Heart left ventricle (tissue), 16 donors: Measurements from ENCODE around the gene RFX4. TPM values are rescaled to one million over a fixed set of nuclear protein-coding genes. Genes with fewer than 3 reads are reported as not detected.

ENCODE experiments used
- ATAC-seq, 4 donors: fragments of 200-7000 bp; cut with Tn5 transposase; one replicate each; pipeline ENCODE4 v1.9.1; 2020 to 2022; ENCODE audit warnings: moderate library complexity in 4 of 4, mild to moderate bottlenecking in 3 of 4, moderate number of reproducible peaks in 1 of 4
- DNase-seq, 5 donors: peaks; one replicate each; pipeline ENCODE4 v3.0.0-alpha.2; 2020
- H3K27ac ChIP-seq, 12 donors: fragments of 200-600 bp; sonication (generic) in 4 of 12; one replicate each; pipeline versions ENCODE4 v1.5.0 to v1.8.0; 2016 to 2022; ENCODE audit warnings: mild to moderate bottlenecking in 2 of 12
- H3K27me3 ChIP-seq, 9 donors: fragments of 200-600 bp; sonication (generic) in 2 of 9; one replicate each; pipeline versions ENCODE4 v1.5.1 to v1.8.0; 2016 to 2022; ENCODE audit warnings: mild to moderate bottlenecking in 3 of 9
- H3K36me3 ChIP-seq, 9 donors: fragments of 200-600 bp; sonication (generic) in 2 of 9; one replicate each; pipeline versions ENCODE4 v1.5.0 to v1.8.0; 2018 to 2022; ENCODE audit warnings: mild to moderate bottlenecking in 2 of 9
- H3K4me1 ChIP-seq, 12 donors: fragments of 200-600 bp; sonication (generic) in 4 of 12; one replicate each; pipeline versions ENCODE4 v1.5.0 to v1.8.0; 2016 to 2022; ENCODE audit warnings: mild to moderate bottlenecking in 3 of 12
- H3K4me3 ChIP-seq, 12 donors: fragments of 200-600 bp; sonication (generic) in 4 of 12; one replicate each; pipeline versions ENCODE4 v1.5.0 to v1.8.0; 2017 to 2022; ENCODE audit warnings: mild to moderate bottlenecking in 9 of 12, moderate library complexity in 4 of 12
- H3K9me3 ChIP-seq, 12 donors: fragments of 200-600 bp; sonication (generic) in 4 of 12; one replicate each; pipeline versions ENCODE4 v1.5.0 to v1.8.0; 2016 to 2022; ENCODE audit warnings: mild to moderate bottlenecking in 1 of 12
- CTCF ChIP-seq, 12 donors: fragments of 200-600 bp; sonication (generic) in 4 of 12; IDR thresholded peaks; one replicate each; pipeline versions ENCODE4 v1.5.0 to v1.8.0; 2018 to 2022; ENCODE audit warnings: antibody characterized with exemption in 12 of 12, mild to moderate bottlenecking in 5 of 12
- POLR2A ChIP-seq, 2 donors: fragments of 450-650 bp; IDR thresholded peaks; one replicate each; pipeline ENCODE4 v1.6.1; 2017; ENCODE audit warnings: antibody characterized with exemption in 2 of 2, mild to moderate bottlenecking in 2 of 2, moderate library complexity in 2 of 2
- WGBS, 4 donors: extraction: QIAGEN DNeasy Blood & Tissue Kit in 2 of 4; methylation state at CpG; one replicate each; pipeline versions ENCODE4 v1.1.5 to v1.1.7; 2013 to 2018; 5-methylcytosine and 5-hydroxymethylcytosine counted together
- intact Hi-C, 10 donors: fragments of 100-400 bp; cut with DNase I; formaldehyde crosslinking; loops; one replicate each; pipeline versions ENCODE4 v1.11.1 to v1.14.2; 2022
- polyA plus RNA-seq, 2 donors: library from polyadenylated mRNA; stranded (reverse); fragments of 200-250 nt; gene quantifications; one replicate each; pipeline ENCODE4 v1.2.3, GENCODE V29; 2013
- total RNA-seq, 9 donors: library from RNA; depleted of rRNA in 2 of 9; stranded (reverse); fragments of >200 nt in 2 of 9; fragmentation: NEBNext Ultra II Directional in 3 of 9; extraction: Animal tissue kit (Norgen Biotek cat#: 25700) in 3 of 9; gene quantifications; one replicate each; pipeline versions ENCODE4 v1.1.0 to v1.2.4, GENCODE V29; 2016 to 2023
- donor health status: ischemic (EF 13 %, LVEDD 7.1; RV severe dilation, severe dysfunction).
- donor health status: healthy with polysubstance abuse.
- donor health status: DM: no; HTN: yes; CAD: no.
- donor health status: DM: no; HTN: no; CAD: no.
- donor health status: ischemic (EF 25% LVEDD 6.9; RV normal size, moderate dysfunction).
- donor health status: ischemic (EF 25% LVEDD 5.7; RV mildly dilated, moderate dysfunction).
- donor health status: healthy.
- donor health status: DM: yes; HTN: yes; CAD: no.
- donor health status: ischemic (EF 35%, LVEDD 5.7; RV mildly dilated, moderate dysfunction).
- donor health status: nonischemic (EF 11% LVEDD 7.7; RV severe dilation, severe dysfunction).
- donor health status: DM: yes; HTN: yes; CAD: no.
- donor health status: PGD.
- donor health status: ischemic (EF 29% LVEDD 5.4; RV normal size, mild dysfunction).
- donor health status: nonischemic (EF 23%, LVEDD 6.1; RV moderate dilation, normal function).

RFX4 gene
- total and polyA plus RNA-seq, 11 donors: 0.09 TPM; not detected in 9

GRCh38 chr12:106663385-106663784 is 80.6 kb downstream of the RFX4 start:
- DNase-seq (no peak), ATAC-seq (no peak)
- H3K27me3 ChIP-seq: peaks cover 0 to 12% (median 0%) of the 10 kb centered on the region in 9 donors
- WGBS, 4 donors: 75 to 87% (median 78%) methylated on average over 2 of the region's 2 CpGs
- no peak overlapping the region for H3K27ac ChIP-seq
- no peak overlapping the region for H3K4me3 ChIP-seq
- TF ChIP-seq POLR2A (IDR thresholded peaks at IDR 0.05) (no peak), CTCF (IDR thresholded peaks at IDR 0.05) (no peak)
- no peaks in the 10 kb centered on the region for H3K4me1 ChIP-seq
- H3K36me3 ChIP-seq: no peaks in the 10 kb centered on the region
- intact Hi-C loops: no loop called here
- H3K9me3 ChIP-seq: peaks cover 0 to 54% (median 19%) of the 10 kb centered on the region in 12 donors

- DNase-seq: no peak
- TF ChIP-seq POLR2A (IDR thresholded peaks at IDR 0.05) (no peak), CTCF (IDR thresholded peaks at IDR 0.05) (no peak)
- Histone ChIP-seq H3K27me3 (peaks cover 0 to 34% (median 3%) of the 10 kb centered on the region in 9 donors), H3K27ac (no peak overlapping the region), H3K4me3 (no peak overlapping the region), H3K4me1 (peaks cover 0 to 5% (median 0%) of the 10 kb centered on the region in 12 donors), H3K36me3 (no peaks in the 10 kb centered on the region), H3K9me3 (peaks cover 0 to 16% (median 6%) of the 10 kb centered on the region in 12 donors)
- 57 to 67% (median 61%) methylated on average over 3 of the region's 3 CpGs for WGBS, 4 donors
- intact Hi-C loops: no loop called here
- no peak for ATAC-seq
These were observed 86.4 kb downstream of the RFX4 start for GRCh38 chr12:106669216-106669615.

GRCh38 chr12:106670131-106670530 is 87.3 kb downstream of the RFX4 start:
- no peak overlapping the region for H3K27ac ChIP-seq
- H3K4me3 ChIP-seq: no peak overlapping the region
- TF ChIP-seq POLR2A (IDR thresholded peaks at IDR 0.05) (no peak), CTCF (IDR thresholded peaks at IDR 0.05) (no peak)
- no peak for ATAC-seq
- peaks cover 0 to 7% (median 0%) of the 10 kb centered on the region in 12 donors for H3K9me3 ChIP-seq
- H3K27me3 ChIP-seq: peaks cover 0 to 35% (median 3%) of the 10 kb centered on the region in 9 donors
- no peaks in the 10 kb centered on the region for H3K36me3 ChIP-seq
- intact Hi-C loops: loop anchor here in 1 of 10 donors (2.0 kb wide), 1 partner anchor 43 kb away; no protein-coding TSS in a partner anchor
- 77 to 81% (median 78%) methylated on average over 3 of the region's 3 CpGs for WGBS, 4 donors
- DNase-seq: no peak
- H3K4me1 ChIP-seq: peaks cover 0 to 5% (median 0%) of the 10 kb centered on the region in 12 donors

GRCh38 chr12:106671840-106672239 is 89.0 kb downstream of the RFX4 start:
- DNase-seq (no peak), ATAC-seq (no peak)
- Histone ChIP-seq H3K9me3 (no peaks in the 10 kb centered on the region), H3K36me3 (no peaks in the 10 kb centered on the region), H3K4me3 (no peak overlapping the region), H3K27ac (no peak overlapping the region), H3K4me1 (peaks cover 0 to 5% (median 0%) of the 10 kb centered on the region in 12 donors), H3K27me3 (peaks cover 0 to 39% (median 3%) of the 10 kb centered on the region in 9 donors)
- intact Hi-C loops: loop anchor here in 1 of 10 donors (2.0 kb wide), 1 partner anchor 41 kb away; no protein-coding TSS in a partner anchor
- WGBS, 4 donors: 77 to 81% (median 80%) methylated on average over 6 of the region's 6 CpGs
- no peak for TF ChIP-seq POLR2A (IDR thresholded peaks at IDR 0.05)
- TF ChIP-seq CTCF (IDR thresholded peaks at IDR 0.05): no peak
